Mucosa of rectum (tissue), 2 donors: Measurements from ENCODE around the gene BMP7.

Source experiments
- H3K27ac ChIP-seq, 2 donors: one replicate each; pipeline ENCODE4 v1.7.0; 2013; ENCODE audit warnings: inconsistent platforms in 2 of 2, low read depth in 2 of 2, low read length in 2 of 2
- H3K27me3 ChIP-seq, 2 donors: one replicate each; pipeline ENCODE4 v1.7.0; 2013; ENCODE audit warnings: low read length in 2 of 2; ENCODE audit not compliant: control insufficient read depth in 2 of 2, insufficient read depth in 2 of 2
- H3K36me3 ChIP-seq, 2 donors: one replicate each; pipeline ENCODE4 v1.7.0; 2013; ENCODE audit warnings: low read length in 2 of 2; ENCODE audit not compliant: control insufficient read depth in 2 of 2, insufficient read depth in 2 of 2
- H3K4me1 ChIP-seq, 2 donors: one replicate each; pipeline ENCODE4 v1.7.0; 2013; ENCODE audit warnings: low read length in 2 of 2, mild to moderate bottlenecking in 1 of 2; ENCODE audit not compliant: control insufficient read depth in 2 of 2, insufficient read depth in 2 of 2
- H3K4me3 ChIP-seq, 2 donors: one replicate each; pipeline ENCODE4 v1.7.0; 2013; ENCODE audit warnings: low read length in 2 of 2
- H3K9ac ChIP-seq, 2 donors: one replicate each; pipeline ENCODE4 v1.7.0; 2013; ENCODE audit warnings: low read length in 2 of 2, low read depth in 1 of 2, mild to moderate bottlenecking in 1 of 2
- H3K9me3 ChIP-seq, 2 donors: one replicate each; pipeline ENCODE4 v1.7.0; 2013; ENCODE audit warnings: low read length in 2 of 2; ENCODE audit not compliant: control insufficient read depth in 2 of 2
- donor health status: healthy.
- donor health status: Normal muscosa, but diverticular disease.

The BMP7 gene

GRCh38 chr20:57122536-57123489 lies 143.6 kb downstream of the BMP7 start:
- no peaks in the 10 kb centered on the region for H3K4me1 ChIP-seq
- no peak overlapping the region for H3K27ac ChIP-seq
- no peaks in the 10 kb centered on the region for H3K9me3 ChIP-seq
- no peak overlapping the region for H3K4me3 ChIP-seq
- H3K27me3 ChIP-seq: peaks cover 0 to 2% of the 10 kb centered on the region in 2 donors
- no peak overlapping the region for H3K9ac ChIP-seq
- H3K36me3 ChIP-seq: no peaks in the 10 kb centered on the region

- Histone ChIP-seq H3K27me3 (no peaks in the 10 kb centered on the region), H3K4me1 (no peaks in the 10 kb centered on the region), H3K4me3 (no peak overlapping the region), H3K27ac (no peak overlapping the region), H3K36me3 (no peaks in the 10 kb centered on the region), H3K9me3 (no peaks in the 10 kb centered on the region), H3K9ac (no peak overlapping the region)
Measured at GRCh38 chr20:57118964-57119363, 147.5 kb downstream of the BMP7 start.
